NCI-H510A treated with DMSO at 0.1 percent for 48 hours (cell line): ENCODE results near the gene GLI3.

Experiments
- DNase-seq: peaks from one replicate; lab custom pipeline; 2025; lab: John Stamatoyannopoulos, UW

Gene GLI3

GRCh38 chr7:42175834-42176723 is 60.9 kb downstream of the GLI3 start:
- no peak for DNase-seq

GRCh38 chr7:42174391-42174912 is 62.6 kb downstream of the GLI3 start:
- DNase-seq = no peak

DNA sequence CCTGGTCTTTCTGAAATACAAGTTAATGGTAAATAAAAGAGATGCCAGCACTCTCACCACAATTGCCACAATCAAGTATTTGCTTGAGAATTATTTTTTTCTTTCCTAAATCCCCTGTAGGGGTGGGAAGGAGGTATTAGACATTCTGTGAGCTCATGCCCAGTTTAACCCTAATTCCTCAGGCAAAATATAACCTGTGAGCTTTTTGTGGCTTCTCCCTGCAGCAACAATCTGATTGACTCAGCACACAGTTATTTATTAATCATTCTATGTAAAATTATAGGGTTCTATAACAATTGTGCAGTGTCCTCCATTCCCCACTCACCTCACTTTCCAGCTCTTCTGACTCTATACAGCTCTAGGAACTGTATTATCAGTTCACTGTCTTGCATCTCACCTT is 66.3 kb downstream of the GLI3 start:
- DNase-seq = no peak

- no peak for DNase-seq
Observed at GRCh38 chr7:42168512-42168911, 68.5 kb downstream of the GLI3 start.

- DNase-seq = no peak
Observed at GRCh38 chr7:42167631-42168236, 69.3 kb downstream of the GLI3 start.

- DNase-seq = no peak
Observed at GRCh38 chr7:42167206-42167605, 69.8 kb downstream of the GLI3 start.

DNA sequence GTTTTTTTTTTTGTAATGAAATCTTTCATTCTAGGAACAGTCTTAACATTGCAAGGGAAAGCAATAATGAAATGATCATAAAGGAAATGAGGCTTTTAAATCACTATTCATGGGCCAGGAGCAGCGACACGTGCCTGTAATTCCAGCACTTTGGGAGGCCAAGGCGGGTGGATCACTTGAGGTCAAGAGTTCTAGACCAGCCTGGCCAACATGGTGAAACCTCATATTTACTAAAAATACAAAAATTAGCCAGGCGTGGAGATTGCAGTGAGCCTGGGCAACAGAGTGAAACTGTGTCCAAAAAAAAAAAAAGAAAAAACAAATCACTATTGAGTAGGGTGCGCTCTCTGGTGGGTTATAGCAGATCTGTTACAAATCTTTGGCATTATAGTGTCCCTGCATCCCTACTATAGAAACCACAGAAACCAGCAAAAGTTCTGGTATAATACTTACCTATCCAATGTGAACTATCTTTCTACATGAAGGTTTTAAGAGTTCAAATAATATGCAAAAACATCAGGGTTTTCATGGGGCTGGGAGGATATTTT is 72.1 kb downstream of the GLI3 start:
- DNase-seq = no peak

- no peak for DNase-seq
Observed at GRCh38 chr7:42162560-42163325, 74.3 kb downstream of the GLI3 start.

DNA sequence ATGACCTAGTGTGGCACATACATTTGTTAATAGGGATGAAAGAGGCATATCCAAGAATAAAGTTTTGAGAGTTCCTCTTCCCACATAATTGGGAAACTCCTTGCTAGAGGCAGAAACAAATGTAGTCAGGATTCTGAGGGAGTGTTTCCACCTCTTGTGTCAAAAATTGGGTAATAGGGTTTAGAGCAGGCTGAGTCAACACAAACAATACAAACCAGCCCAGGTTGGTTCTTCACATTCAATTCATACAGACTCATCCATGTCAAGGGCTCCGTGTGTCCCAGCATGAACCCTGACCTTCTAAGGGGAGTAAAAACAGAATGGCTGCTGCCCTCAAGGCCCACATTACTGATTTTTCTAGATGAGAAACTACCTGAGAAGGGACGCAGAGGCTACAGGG is 75.3 kb downstream of the GLI3 start:
- no peak for DNase-seq

- DNase-seq = no peak
Observed at GRCh38 chr7:42161110-42161509, 75.9 kb downstream of the GLI3 start.

DNA sequence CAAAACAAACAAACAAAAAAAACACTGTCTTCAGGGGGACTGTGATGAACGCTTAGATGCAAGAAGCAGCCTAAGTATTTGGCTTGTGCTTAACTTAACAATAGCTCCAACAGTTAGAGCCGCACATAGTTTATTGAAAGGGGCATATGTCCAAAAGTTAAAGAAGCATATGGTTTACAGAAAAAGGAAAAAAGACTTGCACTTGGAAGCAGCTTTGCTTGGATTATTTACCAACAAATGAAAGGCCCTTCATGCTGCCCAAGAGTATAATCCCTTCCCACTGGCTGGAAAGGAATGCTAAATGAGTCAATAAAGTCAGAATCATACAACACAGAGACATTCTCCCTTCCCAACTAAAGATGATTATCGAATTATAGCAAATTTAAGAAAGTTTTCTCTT is 77.9 kb downstream of the GLI3 start:
- DNase-seq = no peak

DNA sequence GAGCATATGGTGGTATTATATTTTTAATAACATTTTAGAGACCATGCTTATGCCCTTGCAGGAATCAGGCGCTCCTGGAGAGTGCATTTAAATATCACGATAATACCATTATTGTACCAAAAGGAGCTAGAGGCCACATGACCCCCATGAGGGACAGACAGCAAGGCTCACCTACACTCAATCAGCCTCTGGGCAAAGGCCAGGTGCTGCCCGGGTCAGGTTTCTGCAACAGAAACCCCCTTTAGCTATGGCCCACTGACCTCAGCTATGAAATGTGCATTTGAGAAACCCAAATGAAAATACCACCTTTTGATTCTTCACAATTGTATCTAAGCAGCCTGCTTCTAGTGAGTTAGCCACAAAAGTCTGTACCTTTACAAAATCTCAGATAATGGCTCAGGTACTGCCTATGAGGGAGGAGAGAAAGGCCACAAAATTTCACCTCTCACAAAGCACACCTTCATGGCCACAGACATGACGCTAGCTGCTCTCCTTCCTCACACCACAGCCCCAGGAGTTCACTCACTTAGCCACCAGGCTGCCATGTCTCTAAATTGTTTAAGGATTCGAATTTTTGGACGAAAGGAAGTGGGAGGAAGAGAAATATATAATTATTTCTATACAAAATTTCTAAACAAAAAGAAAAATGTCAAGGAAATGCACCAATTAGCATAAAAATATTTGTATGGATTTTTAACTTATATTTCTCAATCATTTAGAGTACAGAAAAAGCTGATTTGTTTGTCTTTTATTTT is 79.9 kb downstream of the GLI3 start:
- no peak for DNase-seq

DNA sequence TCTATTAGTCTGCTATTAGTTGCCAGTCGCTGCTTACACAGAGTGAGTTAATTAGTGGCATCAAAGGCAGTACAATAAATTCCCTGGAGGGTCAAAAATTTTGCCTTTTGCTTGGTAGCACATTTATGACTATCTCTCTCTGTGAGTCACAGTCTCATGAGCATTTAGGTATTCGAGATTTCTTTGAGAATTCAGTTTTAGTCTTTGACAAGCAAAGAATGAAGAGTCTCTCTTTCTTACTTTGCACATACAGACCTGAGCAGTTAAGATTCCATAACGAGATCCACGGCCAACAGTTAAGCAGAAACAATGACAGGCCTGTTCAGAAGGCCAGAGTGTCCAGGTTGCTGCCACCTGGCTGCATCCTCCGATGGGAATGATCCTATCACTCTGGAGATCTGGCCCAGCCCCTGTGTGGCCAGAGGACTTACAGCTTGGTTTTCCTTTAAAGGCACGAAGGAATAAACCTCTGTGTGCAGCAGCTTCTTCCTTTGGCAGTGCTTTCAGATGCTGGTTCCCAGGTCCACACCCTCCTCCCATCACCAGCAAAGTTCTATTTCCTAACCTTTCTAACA is 80.6 kb downstream of the GLI3 start:
- no peak for DNase-seq

DNA sequence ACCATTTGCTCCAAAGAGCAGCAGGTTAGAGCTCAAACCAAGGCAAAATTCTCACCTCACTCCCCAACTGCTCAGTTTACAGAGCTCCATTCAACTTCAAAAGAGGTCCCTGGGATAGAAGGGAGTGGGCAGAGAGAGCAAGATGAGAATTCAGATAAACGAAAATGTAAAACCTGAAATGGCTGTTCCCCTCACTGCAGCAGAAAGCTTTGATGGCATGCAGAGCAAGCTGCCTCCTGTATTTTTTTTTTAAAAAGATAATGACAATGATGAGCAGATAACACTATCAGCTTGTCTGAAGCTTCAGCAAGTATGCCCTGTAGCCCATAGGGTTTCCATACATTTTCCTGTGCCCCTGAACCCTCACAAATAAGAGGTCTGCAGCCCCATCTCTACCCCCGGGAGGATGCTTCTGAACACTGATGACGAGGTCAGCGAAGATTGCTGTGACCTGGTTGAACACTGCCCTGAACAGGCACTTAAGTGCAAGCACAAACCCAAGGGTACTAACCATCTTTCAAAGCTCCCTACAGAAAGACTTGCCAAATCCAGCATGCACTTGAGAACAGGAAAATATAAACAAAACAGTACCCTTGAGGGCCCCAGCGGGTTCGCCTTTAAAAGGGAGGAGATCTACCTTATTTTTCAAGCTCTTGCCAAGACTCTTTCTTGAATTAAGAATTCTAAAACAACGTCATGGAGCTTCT is 81.3 kb downstream of the GLI3 start:
- no peak for DNase-seq

- no peak for DNase-seq
Observed at GRCh38 chr7:42154173-42154572, 82.8 kb downstream of the GLI3 start.

GRCh38 chr7:42152329-42153205 is 84.4 kb downstream of the GLI3 start:
- DNase-seq = no peak

DNA sequence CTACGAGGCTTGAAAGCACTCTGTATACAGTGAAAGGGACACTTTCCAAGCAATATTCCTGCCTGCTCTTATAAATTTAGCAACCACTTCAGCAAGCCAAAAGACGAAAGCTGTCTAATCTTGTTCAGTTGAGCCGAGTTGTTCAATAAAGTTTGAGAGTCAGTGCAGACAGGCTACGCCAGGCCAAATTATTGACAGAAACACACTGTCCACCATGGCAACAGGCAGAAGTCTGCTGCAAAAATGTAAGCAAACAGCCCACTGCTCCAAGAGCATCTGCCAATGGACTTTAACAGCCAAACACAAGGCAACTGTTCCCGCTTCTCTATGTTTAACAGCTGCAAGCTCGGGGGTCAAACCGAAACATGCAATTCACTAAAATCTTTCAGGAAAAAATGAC is 85.7 kb downstream of the GLI3 start:
- DNase-seq = no peak

DNA sequence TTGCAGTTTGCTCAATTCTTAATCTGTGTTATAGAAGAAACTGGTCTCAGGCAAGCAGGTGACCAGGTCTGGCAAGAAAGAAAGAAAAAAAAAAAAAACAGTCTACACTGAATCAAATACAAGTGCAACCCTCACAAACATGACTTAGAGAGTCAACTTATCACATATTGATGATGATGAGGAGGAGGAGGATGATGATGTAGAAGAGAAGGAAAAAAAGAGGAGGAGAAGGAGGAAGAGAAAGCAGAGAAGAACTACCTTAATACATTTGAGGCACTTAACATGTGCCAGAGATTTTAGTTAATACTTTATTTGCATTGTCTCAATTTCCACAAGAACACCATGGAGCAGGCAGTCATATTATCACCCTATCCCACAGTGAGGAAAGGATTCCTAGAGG is 91.5 kb downstream of the GLI3 start:
- DNase-seq = no peak

DNA sequence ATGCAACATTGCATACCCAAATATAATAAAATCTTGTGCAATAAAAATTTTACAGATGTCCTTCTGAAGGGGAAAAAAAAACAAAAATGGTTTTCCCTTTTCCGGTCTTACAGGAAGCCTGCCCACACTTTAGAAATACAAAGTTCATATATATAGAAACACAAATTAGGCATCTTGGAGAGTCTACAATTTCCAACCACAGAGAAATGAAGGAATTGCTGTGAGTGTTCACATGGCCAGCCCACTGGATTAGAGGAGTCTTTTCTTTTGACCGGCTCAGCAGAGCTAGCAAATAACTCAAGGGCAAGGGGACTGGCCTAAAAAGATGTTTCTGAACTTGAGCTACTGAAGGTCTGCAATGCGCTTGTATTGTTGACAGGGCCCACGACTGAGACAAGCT is 92.4 kb downstream of the GLI3 start:
- no peak for DNase-seq
